Measurements from ENCODE around the gene SYCE3. TPM values are rescaled to one million over a fixed set of nuclear protein-coding genes. Genes with fewer than 3 reads are reported as not detected.
"Not testable (repeated sequence)": the region's sequence is repeated elsewhere in the genome, so short reads cannot be mapped to it uniquely, and the experiment has no call there.

Gene SYCE3
- polyA plus RNA-seq, 4 donors = 0.42 TPM; not detected in 3

DNA sequence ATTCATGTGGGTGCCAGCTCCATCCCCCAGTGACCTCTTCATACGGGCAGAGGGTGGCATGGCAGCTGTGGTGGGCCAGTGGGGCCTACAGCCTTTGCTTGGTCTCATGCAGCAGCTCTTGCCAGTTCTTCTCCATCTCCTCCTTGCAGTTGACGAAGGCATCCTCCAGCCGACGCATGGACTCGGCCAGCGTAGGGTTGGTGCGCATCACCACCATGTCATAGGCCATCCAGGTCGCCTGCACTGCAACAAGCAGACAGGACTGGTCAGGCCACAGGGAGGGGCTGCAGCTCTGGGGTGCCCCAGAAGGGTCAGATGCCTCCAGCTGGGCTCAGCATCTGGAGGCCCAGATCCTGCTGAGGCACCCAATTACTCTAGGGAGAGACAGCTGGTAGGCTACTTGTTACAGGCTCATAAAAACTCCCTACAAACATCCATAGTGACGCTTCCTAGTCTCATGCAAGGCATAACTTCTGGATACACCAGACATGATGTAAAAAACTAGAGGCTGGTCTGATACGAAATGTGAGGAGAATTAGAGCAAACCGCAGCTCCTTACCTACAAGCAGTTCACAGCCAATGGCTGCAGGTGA is 11.5 kb downstream of the SYCE3 start:
- no peak for DNase-seq (ENCODE audit: low read depth in 4 of 4, low spot score in 3 of 4)

DNA sequence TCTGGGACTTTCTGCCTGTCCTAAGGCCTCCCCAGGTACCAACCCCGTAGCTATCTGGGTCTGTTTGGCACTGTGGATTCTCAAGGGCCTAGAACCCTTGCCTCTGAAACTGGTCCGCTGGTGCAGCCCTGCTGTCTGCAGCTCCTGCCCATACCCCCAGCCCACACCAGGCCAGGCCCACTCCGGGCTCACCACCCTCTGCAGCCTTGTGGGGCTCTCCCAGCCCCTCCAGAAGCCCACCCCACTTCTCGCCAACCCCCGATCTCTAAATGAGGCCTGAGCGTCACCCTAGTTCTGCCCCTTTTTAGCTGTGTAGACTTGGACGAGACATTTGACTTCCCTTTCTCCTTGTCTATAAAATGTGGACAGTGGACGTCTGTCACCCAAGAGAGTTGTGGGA is 12.3 kb downstream of the SYCE3 start:
- DNase-seq (ENCODE audit: low read depth in 4 of 4, low spot score in 3 of 4) = no peak

DNA sequence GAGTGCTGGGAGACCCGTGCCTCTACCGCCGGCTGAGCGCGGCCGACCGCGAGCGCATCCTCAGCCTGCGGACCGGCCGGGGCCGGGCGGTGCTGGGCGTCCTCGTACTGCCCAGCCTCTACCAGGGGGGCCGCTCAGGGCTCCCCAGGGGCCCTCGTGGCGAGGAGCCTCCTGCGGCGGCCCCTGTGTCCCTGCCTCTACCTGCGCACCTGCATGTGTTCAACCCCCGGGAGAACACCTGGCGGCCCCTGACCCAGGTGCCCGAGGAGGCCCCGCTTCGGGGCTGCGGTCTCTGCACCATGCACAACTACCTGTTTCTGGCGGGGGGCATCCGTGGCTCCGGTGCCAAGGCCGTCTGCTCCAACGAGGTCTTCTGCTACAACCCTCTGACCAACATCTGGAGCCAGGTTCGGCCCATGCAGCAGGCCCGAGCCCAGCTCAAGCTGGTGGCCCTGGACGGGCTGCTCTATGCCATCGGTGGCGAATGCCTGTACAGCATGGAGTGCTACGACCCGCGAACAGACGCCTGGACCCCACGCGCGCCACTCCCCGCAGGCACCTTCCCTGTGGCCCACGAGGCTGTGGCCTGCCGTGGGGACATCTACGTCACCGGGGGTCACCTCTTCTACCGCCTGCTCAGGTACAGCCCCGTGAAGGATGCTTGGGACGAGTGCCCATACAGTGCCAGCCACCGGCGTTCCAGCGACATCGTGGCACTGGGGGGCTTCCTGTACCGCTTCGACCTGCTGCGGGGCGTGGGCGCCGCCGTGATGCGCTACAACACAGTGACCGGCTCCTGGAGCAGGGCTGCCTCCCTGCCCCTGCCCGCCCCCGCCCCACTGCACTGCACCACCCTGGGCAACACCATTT is 13.6 kb downstream of the SYCE3 start:
- no peak for DNase-seq (ENCODE audit: low read depth in 4 of 4, low spot score in 3 of 4)

GRCh38 chr22:50548040-50548920 is 14.4 kb downstream of the SYCE3 start:
- DNase-seq (ENCODE audit: low read depth in 4 of 4, low spot score in 3 of 4) = no peak

DNA sequence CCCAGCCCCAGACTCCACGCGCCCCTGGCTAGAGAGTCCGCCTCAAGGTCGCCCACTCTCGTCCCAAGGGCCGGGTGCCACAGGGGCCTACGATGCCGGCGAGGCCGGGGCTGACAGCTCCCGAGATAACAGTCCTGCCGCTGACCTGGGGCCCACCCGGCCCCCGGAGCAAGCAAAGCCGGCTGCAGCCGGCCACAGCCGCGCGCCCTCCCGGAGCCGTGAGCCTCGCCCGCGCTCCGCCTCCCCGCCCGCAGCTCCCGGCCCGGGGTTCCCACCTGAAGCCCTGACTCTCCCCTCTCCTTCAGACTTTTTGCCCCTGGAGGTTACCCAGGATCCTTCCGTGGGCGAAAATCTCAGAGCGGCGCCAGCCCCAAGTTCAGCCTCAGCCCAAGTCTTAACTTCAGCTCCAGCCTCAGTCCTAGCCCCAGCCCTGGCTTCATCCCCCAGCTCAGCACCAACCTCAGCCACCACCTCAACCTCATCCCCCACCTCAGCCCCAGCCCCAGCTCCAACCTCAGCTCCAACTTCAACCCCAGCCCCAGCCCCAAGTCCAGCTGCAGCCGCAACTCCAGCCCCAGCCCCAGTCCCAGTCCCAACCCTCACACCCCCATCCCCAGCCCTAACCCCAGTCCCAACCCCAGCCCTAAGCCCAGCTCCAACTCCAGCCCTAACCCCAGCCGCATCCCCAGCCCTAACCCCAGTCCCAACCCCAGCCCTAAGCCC is 15.3 kb downstream of the SYCE3 start:
- DNase-seq (ENCODE audit: low read depth in 4 of 4, low spot score in 3 of 4) = no peak

GRCh38 chr22:50546326-50547262 is 16.1 kb downstream of the SYCE3 start:
- DNase-seq (ENCODE audit: low read depth in 4 of 4, low spot score in 3 of 4) = no peak

DNA sequence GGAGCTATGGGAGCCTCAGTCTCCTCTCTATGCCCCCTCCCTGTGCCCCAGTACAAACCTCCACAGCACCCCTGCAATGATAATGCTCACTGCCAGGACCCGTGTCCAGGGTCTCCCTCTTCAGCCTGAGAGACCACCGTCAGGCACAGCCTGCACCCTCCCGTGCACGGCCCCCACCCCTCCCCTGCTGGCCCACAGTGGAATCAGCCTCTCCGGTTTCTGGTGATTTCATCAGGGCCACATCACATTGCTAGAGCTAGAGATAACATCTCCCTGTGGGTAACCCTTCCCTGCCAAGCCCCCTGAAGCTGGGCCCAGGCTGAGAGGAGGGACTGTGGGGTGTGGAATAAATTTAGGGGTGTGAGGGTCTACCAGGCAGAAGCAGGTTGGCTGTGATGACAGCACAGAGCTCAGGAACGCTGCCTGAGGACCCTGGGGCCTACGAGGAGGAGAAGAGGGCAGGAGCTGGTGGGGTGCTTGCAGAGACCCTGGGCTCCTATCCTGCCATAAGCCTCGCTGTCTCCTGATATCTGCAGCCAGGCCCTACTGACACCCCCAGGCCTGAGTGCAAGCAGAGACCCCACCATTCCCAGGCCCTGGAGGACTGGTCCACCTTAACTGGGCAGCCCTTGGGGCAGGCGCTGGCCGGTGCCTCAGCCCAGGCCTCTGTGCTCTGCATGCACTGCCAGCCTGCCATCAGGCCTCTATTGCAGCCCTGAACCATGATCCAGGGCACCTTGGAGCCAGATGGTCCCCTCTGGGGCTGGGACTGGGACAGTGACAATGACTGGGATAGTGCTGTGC is 17.0 kb downstream of the SYCE3 start, which contains the start of gene KLHDC7B:
KLHDC7B (plus strand) TSS at position 378 of the 804 bp plus-strand sequence; CDS start at position 723, 345 bp downstream.
- DNase-seq (ENCODE audit: low read depth in 4 of 4, low spot score in 3 of 4) = no peak

DNA sequence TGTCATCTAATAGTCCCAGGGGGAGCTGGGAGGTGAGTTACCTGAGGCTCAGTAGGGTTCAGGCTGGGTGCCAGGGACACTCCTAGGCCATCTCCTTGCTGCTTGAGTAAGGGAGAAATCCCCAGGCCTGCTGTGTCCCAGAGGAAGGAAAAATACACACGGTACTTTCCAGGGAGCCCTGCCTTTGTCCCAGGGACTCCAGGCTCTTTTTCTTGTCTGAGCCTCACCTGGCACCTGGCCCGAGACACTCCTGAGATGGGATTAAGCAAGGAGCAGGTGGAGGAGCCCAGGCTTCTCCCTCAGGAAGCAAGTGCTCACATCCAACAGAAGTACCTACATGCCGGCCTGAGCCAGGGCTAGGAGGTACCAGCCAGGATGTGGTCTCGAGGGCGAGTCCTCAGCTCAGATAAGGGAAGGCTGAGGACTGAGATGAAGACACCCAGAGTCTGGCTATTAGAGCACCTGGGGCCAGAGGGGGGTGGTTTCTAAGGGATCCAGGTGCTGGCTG is 17.9 kb downstream of the SYCE3 start:
- no peak for DNase-seq (ENCODE audit: low read depth in 4 of 4, low spot score in 3 of 4)

- no peak for DNase-seq (ENCODE audit: low read depth in 4 of 4, low spot score in 3 of 4)
Observed at GRCh38 chr22:50544078-50544745, 18.5 kb downstream of the SYCE3 start.

- DNase-seq (ENCODE audit: low read depth in 4 of 4, low spot score in 3 of 4) = no peak
Observed at GRCh38 chr22:50542416-50542927, 20.2 kb downstream of the SYCE3 start.

DNA sequence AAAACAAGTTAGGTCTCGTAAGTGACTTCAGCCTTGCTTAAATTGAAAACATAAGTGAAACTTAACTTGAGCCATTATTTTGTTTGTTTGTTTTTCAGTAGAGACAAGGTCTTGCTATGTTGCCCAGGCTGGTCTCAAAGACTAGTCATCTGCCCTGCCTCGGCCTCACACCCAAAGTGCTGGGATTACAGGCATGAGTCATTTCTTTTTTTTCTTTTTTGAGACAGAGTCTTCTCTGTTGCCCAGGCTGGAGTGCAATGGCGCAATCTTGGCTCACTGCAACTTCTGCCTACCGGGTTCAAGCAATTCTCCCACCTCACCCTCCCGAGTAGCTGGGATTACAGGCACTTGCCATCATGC is 21.1 kb downstream of the SYCE3 start:
- not testable (repeated sequence) for DNase-seq (ENCODE audit: low read depth in 4 of 4, low spot score in 3 of 4)

GRCh38 chr22:50540381-50540780 is 22.3 kb downstream of the SYCE3 start:
- no peak for DNase-seq (ENCODE audit: low read depth in 4 of 4, low spot score in 3 of 4)

- DNase-seq (ENCODE audit: low read depth in 4 of 4, low spot score in 3 of 4) = no peak
Observed at GRCh38 chr22:50537765-50538164, 25.0 kb downstream of the SYCE3 start.

DNA sequence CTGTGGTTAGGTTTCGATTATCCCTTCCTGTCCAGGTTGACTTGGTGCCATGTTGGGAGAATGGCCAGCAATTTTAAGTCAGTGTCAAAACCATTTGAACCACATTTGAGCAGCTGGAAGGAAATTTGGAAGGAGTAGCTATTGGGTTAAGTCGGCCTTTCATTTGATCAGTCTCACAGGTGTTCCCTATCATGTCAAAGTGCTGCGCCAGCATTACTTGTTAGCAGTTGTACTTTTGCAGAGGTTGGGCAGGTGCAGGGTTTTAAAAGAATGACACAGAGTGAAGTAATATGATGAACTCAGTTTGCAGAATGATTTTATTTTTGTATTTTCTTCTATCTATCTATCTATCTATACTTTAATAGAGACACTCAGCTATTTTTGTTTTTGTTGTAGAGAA is 26.5 kb downstream of the SYCE3 start:
- no peak for DNase-seq (ENCODE audit: low read depth in 4 of 4, low spot score in 3 of 4)

- DNase-seq (ENCODE audit: low read depth in 4 of 4, low spot score in 3 of 4) = no peak
Observed at GRCh38 chr22:50535113-50535512, 27.6 kb downstream of the SYCE3 start.

DNA sequence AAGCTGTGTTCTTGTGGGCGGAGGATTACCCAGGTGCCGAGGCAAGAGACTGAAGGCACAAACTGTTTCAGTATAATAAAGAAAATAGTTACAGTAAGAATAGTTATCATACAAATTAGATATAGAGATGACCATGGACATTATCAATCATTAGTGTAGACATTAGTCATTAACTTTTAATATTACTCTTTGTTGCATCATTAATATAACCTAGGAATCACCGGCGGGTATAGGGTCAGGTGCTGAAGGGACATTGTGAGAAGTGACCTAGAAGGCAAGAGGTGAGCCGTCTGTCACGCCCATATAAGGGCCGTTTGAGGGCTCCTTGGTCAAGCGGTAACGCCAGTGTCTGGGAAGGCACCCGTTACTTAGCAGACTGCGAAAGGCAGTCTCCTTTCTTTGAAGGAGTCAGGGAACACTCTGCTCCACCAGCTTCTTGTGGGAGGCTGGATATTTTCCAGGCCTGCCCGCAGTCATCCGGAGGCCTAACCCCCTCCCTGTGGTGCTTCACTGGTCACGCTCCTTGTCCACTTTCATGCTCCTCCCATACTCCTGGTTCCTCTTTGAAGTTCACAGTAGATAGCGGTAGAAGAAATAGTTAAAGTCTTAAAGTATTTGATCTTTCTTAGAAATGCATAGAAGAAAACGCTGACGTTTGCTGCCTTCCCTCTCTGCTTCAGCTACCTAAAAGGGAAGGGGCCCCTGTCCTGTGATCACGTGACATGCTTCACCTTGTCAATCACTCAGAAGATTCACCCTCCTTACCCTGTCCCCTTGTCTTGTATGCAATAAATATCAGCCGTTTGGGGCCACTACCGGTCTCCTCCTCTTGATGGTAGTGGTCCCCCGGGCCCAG is 28.6 kb downstream of the SYCE3 start:
- not testable (repeated sequence) for DNase-seq (ENCODE audit: low read depth in 4 of 4, low spot score in 3 of 4)

Measured in left renal pelvis (tissue), 4 donors.